ENCODE results near the gene LIN7C. TPM values are rescaled to one million over a fixed set of nuclear protein-coding genes. Genes with fewer than 3 reads are reported as not detected.
"Not testable (repeated sequence)": the region's sequence is repeated elsewhere in the genome, so short reads cannot be mapped to it uniquely, and the experiment has no call there.

Gene LIN7C
- total RNA-seq, 1 donor = 75.3 TPM

- H3K4me3 ChIP-seq (ENCODE audit: low read depth, low read length) = no peak overlapping the region
- no peak for DNase-seq (ENCODE audit: low read depth)
- TF ChIP-seq CTCF (IDR thresholded peaks at IDR 0.05; ENCODE audit: insufficient read depth, low read length) = no peak
Measured at GRCh38 chr11:27455667-27456066, 50.9 kb downstream of the LIN7C start.

GRCh38 chr11:27453701-27454100 lies 52.9 kb downstream of the LIN7C start:
- no peak overlapping the region for H3K4me3 ChIP-seq (ENCODE audit: low read depth, low read length)
- no peak for DNase-seq (ENCODE audit: low read depth)
- TF ChIP-seq CTCF (IDR thresholded peaks at IDR 0.05; ENCODE audit: insufficient read depth, low read length) = no peak

DNA sequence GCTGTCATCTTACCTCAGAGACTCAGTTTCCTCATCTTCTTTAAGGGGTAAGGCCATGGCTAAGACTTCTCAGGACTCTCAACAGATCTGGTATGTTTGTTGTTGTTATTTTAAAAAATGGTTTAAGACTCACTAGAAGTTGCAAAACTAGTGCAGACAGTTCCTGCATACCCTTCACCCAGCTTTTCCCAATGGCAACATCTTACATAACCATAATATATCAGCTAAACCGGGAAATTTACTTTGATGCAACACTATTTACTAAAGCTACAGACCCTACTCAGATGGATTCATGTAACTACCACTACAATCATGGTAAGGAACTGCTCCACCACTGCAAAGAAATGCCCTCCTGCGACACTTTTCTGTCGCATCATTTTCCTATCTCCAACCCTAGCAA lies 54.4 kb downstream of the LIN7C start:
- DNase-seq (ENCODE audit: low read depth) = no peak
- H3K4me3 ChIP-seq (ENCODE audit: low read depth, low read length) = no peak overlapping the region
- TF ChIP-seq CTCF (IDR thresholded peaks at IDR 0.05; ENCODE audit: insufficient read depth, low read length) = no peak

- TF ChIP-seq CTCF (IDR thresholded peaks at IDR 0.05; ENCODE audit: insufficient read depth, low read length) = no peak
- DNase-seq (ENCODE audit: low read depth) = no peak
- no peak overlapping the region for H3K4me3 ChIP-seq (ENCODE audit: low read depth, low read length)
Measured at GRCh38 chr11:27451244-27451965, 55.2 kb downstream of the LIN7C start.

DNA sequence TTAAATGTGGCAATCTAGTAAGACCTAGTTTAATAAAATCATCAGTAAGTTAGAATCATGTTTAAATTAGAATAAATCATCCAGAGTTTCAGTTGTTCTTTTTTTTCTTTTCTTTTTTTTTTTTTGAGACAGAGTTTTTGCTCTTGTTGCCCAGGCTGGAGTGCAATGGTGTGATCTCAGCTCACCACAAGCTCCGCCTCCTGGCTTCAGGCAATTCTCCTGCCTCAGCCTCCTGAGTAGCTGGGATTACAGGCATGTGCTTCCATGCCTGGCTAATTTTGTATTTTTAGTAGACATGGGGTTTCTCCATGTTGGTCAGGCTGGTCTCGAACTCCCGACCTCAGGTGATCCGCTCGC lies 58.4 kb downstream of the LIN7C start:
- not testable (repeated sequence) for DNase-seq (ENCODE audit: low read depth)

GRCh38 chr11:27447288-27448183 lies 59.0 kb downstream of the LIN7C start:
- peak; percentile 73 for DNase-seq (ENCODE audit: low read depth)
- no peak overlapping the region for H3K4me3 ChIP-seq (ENCODE audit: low read depth, low read length)

More for the DNA sequence above, 58.4 kb downstream of the LIN7C start:
- not testable (repeated sequence) for H3K4me3 ChIP-seq (ENCODE audit: low read depth, low read length)

More at GRCh38 chr11:27447288-27448183, 59.0 kb downstream of the LIN7C start:
- no peak for TF ChIP-seq CTCF (IDR thresholded peaks at IDR 0.05; ENCODE audit: insufficient read depth, low read length)
